Stimulated activated CD4-positive, alpha-beta T cell treated with anti-CD3 and anti-CD28 coated beads, Interleukin-15, amount 100 ng/mL, for 1 hour (primary cell): ENCODE results near the gene TBC1D8.

Experiments
- DNase-seq, 2 donors: peaks; one replicate each; pipeline ENCODE4 v3.0.0-alpha.2; 2020; ENCODE audit warnings: low read depth in 1 of 2, low spot score in 1 of 2

TBC1D8 gene

GRCh38 chr2:101112772-101113157 lies 38.4 kb downstream of the TBC1D8 start:
- no peak for DNase-seq

- no peak for DNase-seq
These were observed 39.0 kb downstream of the TBC1D8 start for GRCh38 chr2:101111917-101112771.

- no peak for DNase-seq
These were observed 39.8 kb downstream of the TBC1D8 start for GRCh38 chr2:101111262-101111838.

GRCh38 chr2:101109451-101110118 lies 41.6 kb downstream of the TBC1D8 start:
- no peak for DNase-seq

- DNase-seq: no peak
These were observed 42.8 kb downstream of the TBC1D8 start for GRCh38 chr2:101108357-101108756.

GRCh38 chr2:101107241-101107640 lies 43.9 kb downstream of the TBC1D8 start:
- no peak for DNase-seq

DNA sequence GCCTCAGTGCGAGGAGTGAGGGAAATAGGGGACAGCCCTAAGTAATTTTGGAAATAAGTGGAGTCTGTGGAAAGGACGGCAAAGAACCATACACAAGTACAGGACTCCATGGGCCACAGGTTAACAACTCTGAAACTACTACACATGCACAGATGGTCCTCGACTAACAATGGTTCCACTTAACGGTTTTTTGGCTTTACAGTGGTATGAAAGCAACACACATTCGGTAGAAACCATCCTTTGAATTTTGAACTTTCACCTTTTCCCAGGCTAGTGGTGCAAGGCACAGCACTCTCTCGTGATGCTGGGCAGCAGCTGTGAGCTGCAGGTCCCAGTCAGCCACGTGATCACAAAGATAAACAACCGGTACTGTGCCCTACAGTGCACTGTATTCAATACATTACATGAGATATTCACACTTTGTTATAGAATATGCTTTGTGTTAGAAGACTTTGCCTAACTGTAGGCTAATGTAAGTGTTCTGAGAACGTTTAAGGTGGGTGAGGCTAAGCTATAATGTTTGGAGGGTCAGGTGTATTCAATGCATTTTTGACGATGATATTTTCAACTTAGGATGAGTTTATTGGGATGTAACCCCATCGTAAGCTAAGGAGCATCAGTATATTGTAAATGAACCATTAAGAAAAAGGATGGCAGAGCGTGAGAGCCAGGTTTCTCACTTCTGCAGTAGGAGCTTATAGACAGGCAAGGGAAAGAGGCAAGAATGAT lies 44.6 kb downstream of the TBC1D8 start:
- no peak for DNase-seq

GRCh38 chr2:101105654-101106053 lies 45.5 kb downstream of the TBC1D8 start:
- no peak for DNase-seq

DNA sequence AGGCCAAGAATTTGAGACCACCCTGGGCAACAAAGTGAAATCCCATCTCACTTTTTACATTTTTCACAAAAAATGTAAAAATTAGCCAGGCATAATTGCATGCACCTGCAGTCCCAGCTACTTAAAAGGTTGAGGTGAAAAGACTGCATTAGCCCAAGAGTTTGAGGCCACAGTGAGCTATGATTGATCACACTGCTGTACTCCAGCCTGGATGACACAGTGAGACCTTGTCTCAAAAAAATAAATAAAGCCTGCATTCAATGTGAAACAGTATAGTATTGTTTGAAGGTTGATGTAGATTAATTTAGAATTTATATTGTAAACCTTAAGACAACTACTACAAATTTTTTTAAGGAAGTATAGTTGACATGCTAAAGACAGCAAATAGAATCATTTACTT lies 53.5 kb downstream of the TBC1D8 start:
- no peak for DNase-seq

GRCh38 chr2:101096619-101097142 lies 54.5 kb downstream of the TBC1D8 start:
- no peak for DNase-seq

GRCh38 chr2:101094351-101094750 lies 56.8 kb downstream of the TBC1D8 start:
- DNase-seq: no peak

GRCh38 chr2:101089942-101090799 lies 61.0 kb downstream of the TBC1D8 start:
- no peak for DNase-seq

GRCh38 chr2:101089419-101089818 lies 61.8 kb downstream of the TBC1D8 start:
- DNase-seq: no peak

DNA sequence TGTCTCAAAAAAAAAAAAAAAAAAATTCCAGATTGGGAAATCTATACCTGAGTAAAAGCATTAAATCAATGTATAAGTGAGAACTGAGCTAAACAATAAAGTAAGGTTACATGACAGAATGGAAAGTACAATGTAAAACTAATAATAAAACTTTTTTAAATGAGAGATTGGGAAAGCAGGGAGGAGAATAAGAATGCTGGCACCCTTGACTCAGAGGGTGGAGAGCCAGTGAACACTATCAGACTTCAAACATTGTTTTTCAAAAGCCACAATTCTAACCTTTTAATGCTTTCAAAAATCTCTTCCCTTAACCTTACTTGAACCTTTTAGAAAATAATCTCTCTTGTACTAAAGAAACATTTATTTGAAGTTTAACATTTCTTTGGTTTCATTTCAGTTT lies 63.5 kb downstream of the TBC1D8 start:
- DNase-seq: no peak

DNA sequence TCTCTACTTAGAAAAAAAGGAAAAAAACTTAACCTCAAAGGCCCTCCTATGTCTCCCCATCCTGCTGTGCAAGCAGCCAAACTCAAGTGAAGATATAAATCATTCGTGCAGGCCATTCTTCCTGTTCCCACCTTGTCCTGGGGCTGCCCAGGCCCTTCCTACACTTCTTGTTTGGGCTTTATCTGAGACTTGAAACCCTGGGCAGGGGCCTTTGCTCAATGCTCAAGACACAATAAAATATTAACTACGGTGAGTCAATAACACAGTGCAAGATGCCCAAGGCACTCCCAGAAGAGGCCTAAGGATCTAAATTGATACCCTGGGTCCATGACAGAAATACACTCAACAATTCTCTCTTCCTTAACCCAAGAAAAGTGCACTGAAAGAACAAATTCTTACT lies 67.6 kb downstream of the TBC1D8 start:
- DNase-seq: no peak

DNA sequence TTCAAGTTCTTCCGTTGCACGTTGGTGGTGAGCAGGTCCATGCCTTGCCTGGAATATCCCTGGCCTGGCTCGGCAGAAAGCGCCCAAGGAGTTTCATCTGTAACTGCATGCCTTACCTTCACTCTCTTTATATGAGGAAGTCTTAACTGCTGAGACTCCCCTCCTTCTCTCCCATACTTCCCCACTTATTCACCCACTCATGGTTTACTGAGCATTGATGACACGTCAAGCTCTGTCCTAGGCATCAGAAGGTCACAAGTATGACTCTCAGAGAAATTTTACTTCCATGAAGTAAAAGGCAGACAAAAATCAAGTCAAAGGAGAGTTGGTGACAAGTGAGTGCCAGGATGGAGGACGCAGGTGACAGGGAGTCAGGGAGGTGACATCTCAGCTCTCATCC lies 68.2 kb downstream of the TBC1D8 start:
- no peak for DNase-seq

DNA sequence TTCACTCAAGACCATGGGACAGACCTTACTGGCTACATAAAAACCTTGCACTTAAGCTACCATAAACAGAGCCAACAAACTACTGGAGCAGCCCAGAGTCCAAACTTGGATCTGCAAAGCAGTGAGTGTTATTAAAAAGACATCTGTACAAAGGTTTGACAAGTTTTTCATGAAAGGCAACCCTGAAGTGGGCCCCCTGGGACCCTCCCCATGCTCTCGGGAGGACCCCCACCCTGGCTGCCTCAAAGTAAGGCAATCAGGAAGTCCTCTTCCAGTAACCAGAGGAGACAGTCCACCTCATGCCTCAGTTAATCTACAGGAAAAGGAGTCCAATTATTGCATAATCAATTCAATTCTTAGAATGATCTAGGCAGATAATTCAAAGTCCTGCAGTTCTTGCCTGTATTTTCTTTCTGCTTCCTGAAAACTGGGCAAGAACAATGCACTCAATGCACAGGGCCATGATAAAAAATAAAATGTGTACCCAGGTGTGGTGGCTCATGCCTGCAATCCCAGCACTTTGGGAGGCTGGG lies 69.7 kb downstream of the TBC1D8 start:
- DNase-seq: no peak

DNA sequence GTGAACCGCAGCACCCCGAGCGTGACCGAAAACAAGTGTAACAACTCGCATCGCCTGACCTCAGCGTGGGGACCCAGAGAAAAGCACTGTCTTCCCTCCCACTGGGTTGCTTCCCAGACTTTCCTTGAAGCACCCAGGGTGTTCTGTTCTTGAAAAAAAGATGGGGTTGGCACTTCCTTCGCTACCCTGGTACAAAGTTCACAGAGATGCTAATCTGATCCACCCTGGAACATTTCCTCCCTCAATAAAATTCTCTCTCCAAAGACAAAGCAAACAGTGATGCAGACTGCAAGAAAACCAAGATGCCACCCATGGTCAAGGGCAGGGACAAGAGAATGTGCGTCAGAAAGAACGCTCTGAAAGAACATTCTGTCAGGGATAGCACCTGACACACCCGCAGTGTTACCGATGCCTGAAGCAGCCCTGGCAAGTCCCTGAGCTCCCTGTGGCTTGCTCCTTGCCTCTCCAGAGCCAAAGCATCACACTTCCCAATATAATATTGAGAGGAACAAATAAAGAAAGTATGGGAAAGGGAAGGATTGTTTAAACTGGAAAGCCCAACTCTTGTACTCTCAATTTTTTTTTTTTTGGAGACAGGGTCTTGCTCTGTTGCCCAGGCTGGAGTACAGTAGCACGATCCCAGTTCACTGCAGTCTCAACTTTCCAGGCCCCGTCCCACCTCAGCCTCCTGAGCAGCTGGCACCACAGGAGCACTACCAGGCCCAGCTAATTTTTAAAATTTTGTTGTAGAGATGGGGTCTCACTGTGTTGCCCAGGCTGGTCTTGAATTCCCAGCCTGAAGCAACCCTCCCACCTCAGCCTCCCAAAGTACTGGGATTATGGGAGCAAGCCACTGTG lies 70.7 kb downstream of the TBC1D8 start:
- DNase-seq: no peak

GRCh38 chr2:101076581-101076980 lies 74.6 kb downstream of the TBC1D8 start:
- DNase-seq: no peak
